Esophagus mucosa (tissue), 1 donor: ENCODE measurements around the gene TBC1D10B. TPM values are rescaled to one million over a fixed set of nuclear protein-coding genes. Genes with fewer than 3 reads are reported as not detected.
"Not testable (repeated sequence)": the region's sequence is repeated elsewhere in the genome, so short reads cannot be mapped to it uniquely, and the experiment has no call there.

ENCODE experiments used
- ATAC-seq: fragments of 200-7000 bp; cut with Tn5 transposase; one replicate; pipeline ENCODE4 v1.9.1; 2020
- total RNA-seq: library from RNA; stranded (reverse); gene quantifications from one replicate; pipeline ENCODE4 v1.2.4, GENCODE V29; 2023
- donor health status: DM: yes; HTN: yes; CAD: no.

TBC1D10B gene
- total RNA-seq, 1 donor from 2014 or later, result 25.3 TPM

DNA sequence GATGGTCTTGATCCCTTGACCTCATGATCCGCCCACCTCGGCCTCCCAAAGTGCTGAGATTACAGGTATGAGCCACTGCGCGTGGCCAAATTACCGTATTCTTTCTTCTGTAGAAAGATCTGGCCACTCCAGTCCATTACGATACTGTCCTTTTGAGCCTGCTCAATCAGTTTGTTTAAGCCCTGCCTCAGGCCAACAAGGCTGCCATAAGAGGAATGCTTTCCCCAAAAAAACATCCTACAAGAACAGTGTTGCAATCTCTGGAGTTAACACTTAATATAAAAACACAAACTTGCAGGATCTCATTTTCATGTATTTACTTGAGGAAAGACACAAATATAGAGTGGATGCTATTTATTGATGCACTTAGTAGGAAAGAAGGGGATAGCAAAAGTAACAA, 46.1 kb downstream of the TBC1D10B start:
- not testable (repeated sequence) for ATAC-seq

DNA sequence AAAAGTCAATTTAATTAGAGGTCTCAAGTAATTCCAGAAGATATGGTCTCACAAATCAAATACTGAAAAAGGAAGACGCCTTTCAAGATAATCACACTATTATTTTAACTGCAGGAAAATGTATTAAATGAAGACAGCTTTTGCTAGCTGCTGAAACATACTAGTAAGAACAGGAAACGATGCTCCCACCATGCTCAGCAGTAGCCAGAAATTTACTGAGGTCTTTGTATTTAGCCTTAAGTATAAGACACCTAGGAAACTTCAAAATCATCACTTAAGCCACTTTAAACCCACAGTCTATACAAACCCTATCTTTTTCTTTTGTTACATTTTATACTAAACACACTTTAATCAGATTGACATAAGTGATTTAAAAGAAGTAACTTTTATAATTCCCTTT, 51.6 kb downstream of the TBC1D10B start:
- not testable (repeated sequence) for ATAC-seq

DNA sequence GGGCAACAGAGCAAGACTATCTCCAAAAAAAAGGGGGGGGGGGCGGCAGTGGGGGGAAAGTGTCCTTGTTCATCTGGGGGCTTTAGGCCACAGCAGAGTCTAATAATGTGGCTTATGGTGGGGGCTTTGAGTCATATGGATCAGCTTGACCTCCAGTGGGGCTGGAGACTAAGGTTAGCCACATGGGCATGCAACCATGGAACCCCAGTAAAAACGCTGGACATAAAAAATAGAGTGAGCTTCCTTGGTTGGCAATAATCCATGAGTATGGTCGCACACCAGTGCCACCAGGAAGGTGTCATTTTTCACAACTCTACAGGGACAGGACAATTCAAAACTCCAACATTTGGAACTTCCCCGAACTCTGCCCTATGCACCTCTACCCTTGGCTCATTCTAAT, 59.4 kb downstream of the TBC1D10B start:
- ATAC-seq, result not testable (repeated sequence)

DNA sequence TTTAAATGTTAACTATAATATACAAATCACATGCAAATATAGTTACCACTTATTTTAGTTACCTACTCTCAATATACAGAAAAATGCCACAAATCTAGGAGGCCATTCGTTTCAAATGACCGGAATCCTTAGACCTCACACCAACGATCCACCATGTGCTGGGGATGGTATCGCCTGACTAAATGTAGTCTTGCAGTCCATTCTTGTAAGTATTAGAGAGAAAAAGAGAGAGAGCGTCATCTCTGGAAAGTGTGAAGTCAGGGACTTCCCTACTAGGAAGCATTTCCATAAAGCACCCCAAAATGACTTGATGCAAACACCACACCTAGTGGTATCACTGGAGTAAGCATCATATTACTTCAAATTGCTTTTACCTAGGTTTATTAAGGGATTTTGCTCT, 61.0 kb downstream of the TBC1D10B start:
- ATAC-seq, result not testable (repeated sequence)

Other genes starting within 250 kb of the TBC1D10B start
- gene MAPK3, start 247.3 kb downstream of the TBC1D10B start, total RNA-seq, result 126 TPM
- gene CORO1A, start 186.9 kb downstream of the TBC1D10B start, total RNA-seq, result 9.0 TPM
- gene BOLA2B, start 176.8 kb downstream of the TBC1D10B start, total RNA-seq, result 131 TPM
- gene SLX1A, start 176.6 kb downstream of the TBC1D10B start, total RNA-seq, result 27.9 TPM
- 7.1 TPM for gene SULT1A3, start 171.2 kb downstream of the TBC1D10B start, total RNA-seq
- gene NPIPB13, start 122.0 kb downstream of the TBC1D10B start, total RNA-seq, result 11.2 TPM
- 44.3 TPM for gene CD2BP2, start 15.2 kb downstream of the TBC1D10B start, total RNA-seq
- 2.2 TPM for gene MYL11, start 4.3 kb upstream of the TBC1D10B start, total RNA-seq
- gene SEPTIN1, start 12.1 kb upstream of the TBC1D10B start, total RNA-seq, result 2.4 TPM
- 2.6 TPM for gene ZNF48, start 24.9 kb upstream of the TBC1D10B start, total RNA-seq
- 3.2 TPM for gene ZNF771, start 37.1 kb upstream of the TBC1D10B start, total RNA-seq
- gene DCTPP1, start 59.5 kb upstream of the TBC1D10B start, total RNA-seq, result 49.0 TPM
- 21.6 TPM for gene SEPHS2, start 75.4 kb upstream of the TBC1D10B start, total RNA-seq
- gene ITGAL, start 102.2 kb upstream of the TBC1D10B start, total RNA-seq, result 2.0 TPM
- gene ZNF768, start 156.1 kb upstream of the TBC1D10B start, total RNA-seq, result 11.7 TPM
- gene ZNF747, start 164.4 kb upstream of the TBC1D10B start, total RNA-seq, result 4.7 TPM
- gene ZNF764, start 187.9 kb upstream of the TBC1D10B start, total RNA-seq, result 3.0 TPM
- gene ZNF688, start 201.2 kb upstream of the TBC1D10B start, total RNA-seq, result 9.7 TPM
- gene ZNF785, start 215.2 kb upstream of the TBC1D10B start, total RNA-seq, result 8.4 TPM
- gene ZNF689, start 239.9 kb upstream of the TBC1D10B start, total RNA-seq, result 2.8 TPM